Measurements from ENCODE around the gene PLCB4. TPM values are rescaled to one million over a fixed set of nuclear protein-coding genes. Genes with fewer than 3 reads are reported as not detected.

Gene PLCB4
- total RNA-seq, 1 donor from 2014 or later = 59.6 TPM

DNA sequence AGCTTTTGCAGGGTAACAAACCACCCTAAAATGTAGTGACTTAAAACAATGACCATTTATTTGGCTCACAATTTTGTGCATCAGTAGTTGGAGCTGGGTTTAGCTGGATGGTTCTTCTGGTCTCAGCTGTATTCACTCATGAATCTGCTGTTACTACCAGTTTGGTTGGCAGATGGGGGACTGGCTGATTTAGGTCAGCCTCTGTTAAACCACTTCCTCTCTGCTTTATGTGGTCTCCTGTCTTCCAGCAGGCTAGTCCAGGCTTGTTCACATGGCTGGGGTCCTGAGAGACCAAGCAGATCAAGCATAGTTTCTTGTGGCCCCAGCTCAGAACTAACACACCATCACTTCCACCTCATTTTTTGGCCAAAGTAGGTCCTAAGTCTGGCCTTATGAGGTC lies 378.3 kb downstream of the PLCB4 start:
- TF ChIP-seq, protein P1, sequence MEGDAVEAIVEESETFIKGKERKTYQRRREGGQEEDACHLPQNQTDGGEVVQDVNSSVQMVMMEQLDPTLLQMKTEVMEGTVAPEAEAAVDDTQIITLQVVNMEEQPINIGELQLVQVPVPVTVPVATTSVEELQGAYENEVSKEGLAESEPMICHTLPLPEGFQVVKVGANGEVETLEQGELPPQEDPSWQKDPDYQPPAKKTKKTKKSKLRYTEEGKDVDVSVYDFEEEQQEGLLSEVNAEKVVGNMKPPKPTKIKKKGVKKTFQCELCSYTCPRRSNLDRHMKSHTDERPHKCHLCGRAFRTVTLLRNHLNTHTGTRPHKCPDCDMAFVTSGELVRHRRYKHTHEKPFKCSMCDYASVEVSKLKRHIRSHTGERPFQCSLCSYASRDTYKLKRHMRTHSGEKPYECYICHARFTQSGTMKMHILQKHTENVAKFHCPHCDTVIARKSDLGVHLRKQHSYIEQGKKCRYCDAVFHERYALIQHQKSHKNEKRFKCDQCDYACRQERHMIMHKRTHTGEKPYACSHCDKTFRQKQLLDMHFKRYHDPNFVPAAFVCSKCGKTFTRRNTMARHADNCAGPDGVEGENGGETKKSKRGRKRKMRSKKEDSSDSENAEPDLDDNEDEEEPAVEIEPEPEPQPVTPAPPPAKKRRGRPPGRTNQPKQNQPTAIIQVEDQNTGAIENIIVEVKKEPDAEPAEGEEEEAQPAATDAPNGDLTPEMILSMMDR (conservative IDR thresholded peaks at IDR 0.05; ENCODE audit: low read depth, low read length) = no peak
- H3K4me3 ChIP-seq (ENCODE audit: low read depth, low read length) = no peak overlapping the region

DNA sequence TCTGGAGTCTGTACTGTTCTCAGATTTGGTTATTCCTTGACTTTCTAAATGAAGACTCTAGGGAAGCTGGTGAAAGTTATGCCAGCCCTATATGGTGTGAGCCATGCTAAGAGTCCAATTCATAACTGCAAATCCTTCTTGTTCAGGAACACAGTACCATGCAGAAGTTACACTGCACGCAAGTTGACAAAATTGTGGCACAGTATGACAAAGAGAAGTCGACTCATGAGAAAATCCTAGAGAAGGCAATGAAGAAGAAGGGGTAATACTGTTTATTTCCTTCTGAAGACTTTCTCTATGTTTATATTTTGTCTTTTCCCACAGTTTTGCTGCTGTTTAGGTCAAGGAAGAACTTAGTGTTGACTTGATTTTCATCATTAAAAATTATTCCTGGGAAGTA lies 384.3 kb downstream of the PLCB4 start:
- DNase-seq (ENCODE audit: low read depth) = no peak
- TF ChIP-seq, protein P1 (conservative IDR thresholded peaks at IDR 0.05; ENCODE audit: low read depth, low read length) = no peak
- no peak overlapping the region for H3K4me3 ChIP-seq (ENCODE audit: low read depth, low read length)

More for the DNA sequence above, 378.3 kb downstream of the PLCB4 start:
- DNase-seq (ENCODE audit: low read depth) = no peak

DNA sequence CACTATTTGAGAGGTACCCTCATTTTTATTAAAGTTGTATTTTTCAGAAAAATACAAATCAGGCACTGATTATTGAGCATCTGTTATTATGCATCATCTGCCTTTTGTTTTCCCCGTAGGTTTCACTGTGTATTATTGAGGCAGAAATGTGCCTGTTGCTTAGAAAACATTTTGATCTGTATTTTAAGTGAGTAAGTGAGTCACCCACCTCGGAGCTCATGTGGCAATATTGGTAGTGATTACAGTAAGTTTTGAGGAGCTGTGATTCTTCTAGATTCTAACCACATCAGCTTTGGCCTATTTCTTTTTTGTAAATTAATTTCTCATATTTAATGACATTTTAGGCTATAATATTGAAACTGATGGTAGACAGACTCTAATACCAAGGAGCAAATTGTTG lies 385.9 kb downstream of the PLCB4 start:
- H3K4me3 ChIP-seq (ENCODE audit: low read depth, low read length) = no peak overlapping the region
- TF ChIP-seq, protein P1 (conservative IDR thresholded peaks at IDR 0.05; ENCODE audit: low read depth, low read length) = no peak
- no peak for DNase-seq (ENCODE audit: low read depth)

DNA sequence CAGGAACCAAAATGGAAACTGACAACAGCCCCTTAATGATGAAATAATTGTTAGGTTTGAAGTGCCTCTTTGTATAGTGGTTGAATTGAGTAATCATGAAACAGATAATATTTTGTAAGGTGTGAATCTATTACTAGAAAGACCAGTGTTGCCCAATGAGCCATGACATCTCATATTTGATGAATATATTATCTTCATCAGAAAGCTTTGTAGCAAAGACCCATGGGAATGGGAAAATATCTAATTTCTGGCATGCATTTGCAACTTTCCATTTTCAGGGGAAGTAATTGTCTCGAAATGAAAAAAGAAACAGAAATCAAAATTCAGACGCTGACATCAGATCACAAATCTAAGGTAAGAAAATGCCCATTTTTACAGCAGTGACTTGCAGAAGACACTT lies 388.2 kb downstream of the PLCB4 start:
- no peak overlapping the region for H3K4me3 ChIP-seq (ENCODE audit: low read depth, low read length)
- TF ChIP-seq, protein P1 (conservative IDR thresholded peaks at IDR 0.05; ENCODE audit: low read depth, low read length) = no peak

DNA sequence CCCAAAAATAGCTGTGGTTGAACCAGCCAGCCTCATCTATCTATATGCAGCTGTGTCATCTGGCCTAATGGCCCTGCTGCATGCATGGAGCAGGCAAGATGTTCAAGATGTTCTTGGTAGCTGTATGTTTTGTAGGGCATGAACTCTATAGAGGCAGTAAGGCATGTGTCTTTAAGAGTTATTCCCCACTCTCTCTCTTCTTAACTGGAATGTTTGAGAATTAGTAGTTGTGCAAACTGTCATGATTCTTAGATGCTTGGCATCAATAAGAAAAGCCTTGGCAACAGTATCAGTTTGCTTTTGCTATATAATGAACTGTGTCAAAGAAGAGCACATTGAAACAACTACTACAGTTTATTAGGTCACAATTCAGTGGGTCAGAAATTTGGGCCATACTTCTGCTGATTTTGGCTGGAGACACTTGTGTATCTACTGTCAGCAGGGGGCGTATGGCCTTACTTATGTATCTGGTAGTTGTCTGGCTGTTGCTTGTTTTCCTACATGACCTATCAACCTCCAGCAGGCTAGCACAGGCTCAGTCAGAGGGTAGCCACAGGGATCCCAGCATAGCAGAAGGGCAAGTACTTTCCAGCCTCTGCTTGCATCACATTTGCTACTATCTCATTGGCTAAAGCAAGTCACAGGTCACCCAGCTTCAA lies 389.4 kb downstream of the PLCB4 start:
- TF ChIP-seq, protein P1 (conservative IDR thresholded peaks at IDR 0.05; ENCODE audit: low read depth, low read length) = peak; percentile 35
- no peak for DNase-seq (ENCODE audit: low read depth)
- no peak overlapping the region for H3K4me3 ChIP-seq (ENCODE audit: low read depth, low read length)

More for the DNA sequence above, 388.2 kb downstream of the PLCB4 start:
- no peak for DNase-seq (ENCODE audit: low read depth)

DNA sequence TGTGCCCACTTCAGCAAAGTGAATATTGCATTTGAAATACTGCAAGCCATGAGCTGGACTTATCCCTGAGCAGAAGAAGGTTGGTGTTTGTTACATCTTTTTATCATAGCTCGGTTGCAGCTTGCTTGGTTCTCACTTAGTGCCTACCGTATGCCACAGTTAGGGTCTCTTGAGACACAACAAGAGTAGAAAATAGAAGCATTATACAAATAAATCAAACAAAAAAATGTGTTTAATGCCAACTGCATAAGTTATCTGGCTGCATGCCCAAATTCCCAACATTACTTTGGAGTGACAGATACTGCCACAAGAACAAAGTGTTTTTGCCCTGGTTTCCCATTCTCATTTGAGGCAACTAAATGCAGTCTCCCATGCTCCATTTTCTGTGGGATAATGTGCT lies 391.6 kb downstream of the PLCB4 start:
- DNase-seq (ENCODE audit: low read depth) = peak; percentile 29
- no peak overlapping the region for H3K4me3 ChIP-seq (ENCODE audit: low read depth, low read length)
- TF ChIP-seq, protein P1 (conservative IDR thresholded peaks at IDR 0.05; ENCODE audit: low read depth, low read length) = no peak

DNA sequence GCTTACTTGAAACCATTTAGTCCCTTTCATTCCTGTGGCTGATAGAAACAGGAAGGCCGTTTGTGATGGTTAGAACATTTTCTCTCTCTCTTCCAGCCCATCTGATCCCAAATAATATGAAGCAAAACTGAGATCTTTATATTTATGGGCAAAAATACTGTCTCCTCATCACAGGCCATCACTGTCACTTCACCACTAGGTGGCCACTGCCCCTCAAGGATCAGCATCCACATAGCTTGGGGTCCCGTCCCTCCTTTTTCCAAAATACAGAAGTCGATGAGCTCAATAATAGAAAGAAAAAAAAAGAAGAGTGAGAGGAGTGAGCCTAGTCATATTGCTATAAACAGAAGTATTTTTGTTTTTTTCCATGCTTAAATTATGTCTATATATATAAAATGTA lies 399.1 kb downstream of the PLCB4 start:
- no peak for DNase-seq (ENCODE audit: low read depth)
- no peak overlapping the region for H3K4me3 ChIP-seq (ENCODE audit: low read depth, low read length)

More for the DNA sequence above, 399.1 kb downstream of the PLCB4 start:
- TF ChIP-seq, protein P1 (conservative IDR thresholded peaks at IDR 0.05; ENCODE audit: low read depth, low read length) = peak; percentile 78
